HFFc6 (cell line): ENCODE data around the gene C17orf107. TPM values are rescaled to one million over a fixed set of nuclear protein-coding genes. Genes with fewer than 3 reads are reported as not detected.
A peak's percentile ranks its signal among the peaks of the same experiment; 100 is the strongest.

Experiments
- DNase-seq: peaks from one replicate; pipeline ENCODE4 v3.0.0-alpha.2; 2018
- H3K27ac Mint-ChIP-seq: 2 replicates; pipeline ENCODE4 v1.8.0; 2020; ENCODE audit warnings: mild to moderate bottlenecking, mixed read lengths
- H3K27me3 Mint-ChIP-seq: 2 replicates; pipeline ENCODE4 v1.8.0; 2021; ENCODE audit warnings: mild to moderate bottlenecking, moderate library complexity, mixed read lengths; ENCODE audit not compliant: insufficient read depth
- H3K36me3 Mint-ChIP-seq: 2 replicates; pipeline ENCODE4 v1.8.0; 2021; ENCODE audit warnings: low read depth, mixed read lengths
- H3K4me1 Mint-ChIP-seq: 2 replicates; pipeline ENCODE4 v1.8.0; 2020; ENCODE audit warnings: low read depth, mixed read lengths
- H3K4me3 Mint-ChIP-seq: 2 replicates; pipeline ENCODE4 v1.8.0; 2020; ENCODE audit warnings: mild to moderate bottlenecking, moderate library complexity, mixed read lengths
- H3K9me3 Mint-ChIP-seq: 2 replicates; pipeline ENCODE4 v1.8.0; 2020; ENCODE audit warnings: mild to moderate bottlenecking, mixed read lengths
- total RNA-seq, 6 experiments: library from RNA; stranded (reverse); fragmentation: NEBNext Ultra II Directional; extraction: Animal tissue kit (Norgen Biotek cat#: 25700); gene quantifications; 2 replicates in 1 of 6; 3 replicates in 5 of 6; pipeline ENCODE4 v1.2.3, GENCODE V29; 2021
- TF ChIP-seq, protein P1 (sequence below): fragments of 200-600 bp; sonication (generic); IDR thresholded peaks from 2 replicates; pipeline ENCODE4 v1.5.0; 2021; ENCODE audit warnings: antibody characterized with exemption, mild to moderate bottlenecking

Gene C17orf107
- total RNA-seq, 6 experiments from 2014 or later, result 0.95 to 1.6 (median 1.4) TPM

DNA sequence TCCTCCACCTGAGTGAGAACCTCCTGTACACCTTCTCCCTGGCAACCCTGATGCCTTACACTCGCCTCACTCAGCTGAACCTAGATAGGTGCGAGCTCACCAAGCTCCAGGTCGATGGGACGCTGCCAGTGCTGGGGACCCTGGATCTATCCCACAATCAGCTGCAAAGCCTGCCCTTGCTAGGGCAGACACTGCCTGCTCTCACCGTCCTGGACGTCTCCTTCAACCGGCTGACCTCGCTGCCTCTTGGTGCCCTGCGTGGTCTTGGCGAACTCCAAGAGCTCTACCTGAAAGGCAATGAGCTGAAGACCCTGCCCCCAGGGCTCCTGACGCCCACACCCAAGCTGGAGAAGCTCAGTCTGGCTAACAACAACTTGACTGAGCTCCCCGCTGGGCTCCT is 33.4 kb downstream of the C17orf107 start:
- Mint-ChIP-seq H3K27ac (no peak overlapping the region), H3K4me1 (peaks cover 10% of the 10 kb centered on the region), H3K9me3 (no peaks in the 10 kb centered on the region), H3K27me3 (peaks cover 4% of the 10 kb centered on the region), H3K36me3 (peaks cover 25% of the 10 kb centered on the region), H3K4me3 (no peak overlapping the region)
- TF ChIP-seq, protein P1, sequence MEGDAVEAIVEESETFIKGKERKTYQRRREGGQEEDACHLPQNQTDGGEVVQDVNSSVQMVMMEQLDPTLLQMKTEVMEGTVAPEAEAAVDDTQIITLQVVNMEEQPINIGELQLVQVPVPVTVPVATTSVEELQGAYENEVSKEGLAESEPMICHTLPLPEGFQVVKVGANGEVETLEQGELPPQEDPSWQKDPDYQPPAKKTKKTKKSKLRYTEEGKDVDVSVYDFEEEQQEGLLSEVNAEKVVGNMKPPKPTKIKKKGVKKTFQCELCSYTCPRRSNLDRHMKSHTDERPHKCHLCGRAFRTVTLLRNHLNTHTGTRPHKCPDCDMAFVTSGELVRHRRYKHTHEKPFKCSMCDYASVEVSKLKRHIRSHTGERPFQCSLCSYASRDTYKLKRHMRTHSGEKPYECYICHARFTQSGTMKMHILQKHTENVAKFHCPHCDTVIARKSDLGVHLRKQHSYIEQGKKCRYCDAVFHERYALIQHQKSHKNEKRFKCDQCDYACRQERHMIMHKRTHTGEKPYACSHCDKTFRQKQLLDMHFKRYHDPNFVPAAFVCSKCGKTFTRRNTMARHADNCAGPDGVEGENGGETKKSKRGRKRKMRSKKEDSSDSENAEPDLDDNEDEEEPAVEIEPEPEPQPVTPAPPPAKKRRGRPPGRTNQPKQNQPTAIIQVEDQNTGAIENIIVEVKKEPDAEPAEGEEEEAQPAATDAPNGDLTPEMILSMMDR, result no peak
- DNase-seq, result no peak

DNA sequence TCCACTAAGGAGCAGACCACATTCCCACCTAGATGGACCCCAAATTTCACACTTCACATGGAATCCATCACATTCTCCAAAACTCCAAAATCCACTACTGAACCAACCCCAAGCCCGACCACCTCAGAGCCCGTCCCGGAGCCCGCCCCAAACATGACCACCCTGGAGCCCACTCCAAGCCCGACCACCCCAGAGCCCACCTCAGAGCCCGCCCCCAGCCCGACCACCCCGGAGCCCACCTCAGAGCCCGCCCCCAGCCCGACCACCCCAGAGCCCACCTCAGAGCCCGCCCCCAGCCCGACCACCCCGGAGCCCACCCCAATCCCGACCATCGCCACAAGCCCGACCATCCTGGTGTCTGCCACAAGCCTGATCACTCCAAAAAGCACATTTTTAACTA is 34.3 kb downstream of the C17orf107 start:
- H3K27ac Mint-ChIP-seq, result peak overlapping the region; percentile 48; the same call in 1 of the 2 replicates
- H3K36me3 Mint-ChIP-seq, result peaks cover 28% of the 10 kb centered on the region
- TF ChIP-seq, protein P1, result no peak
- H3K27me3 Mint-ChIP-seq, result peaks cover 4% of the 10 kb centered on the region
- H3K4me3 Mint-ChIP-seq, result no peak overlapping the region
- no peak for DNase-seq
- H3K9me3 Mint-ChIP-seq, result no peaks in the 10 kb centered on the region
- peaks cover 16% of the 10 kb centered on the region for H3K4me1 Mint-ChIP-seq

DNA sequence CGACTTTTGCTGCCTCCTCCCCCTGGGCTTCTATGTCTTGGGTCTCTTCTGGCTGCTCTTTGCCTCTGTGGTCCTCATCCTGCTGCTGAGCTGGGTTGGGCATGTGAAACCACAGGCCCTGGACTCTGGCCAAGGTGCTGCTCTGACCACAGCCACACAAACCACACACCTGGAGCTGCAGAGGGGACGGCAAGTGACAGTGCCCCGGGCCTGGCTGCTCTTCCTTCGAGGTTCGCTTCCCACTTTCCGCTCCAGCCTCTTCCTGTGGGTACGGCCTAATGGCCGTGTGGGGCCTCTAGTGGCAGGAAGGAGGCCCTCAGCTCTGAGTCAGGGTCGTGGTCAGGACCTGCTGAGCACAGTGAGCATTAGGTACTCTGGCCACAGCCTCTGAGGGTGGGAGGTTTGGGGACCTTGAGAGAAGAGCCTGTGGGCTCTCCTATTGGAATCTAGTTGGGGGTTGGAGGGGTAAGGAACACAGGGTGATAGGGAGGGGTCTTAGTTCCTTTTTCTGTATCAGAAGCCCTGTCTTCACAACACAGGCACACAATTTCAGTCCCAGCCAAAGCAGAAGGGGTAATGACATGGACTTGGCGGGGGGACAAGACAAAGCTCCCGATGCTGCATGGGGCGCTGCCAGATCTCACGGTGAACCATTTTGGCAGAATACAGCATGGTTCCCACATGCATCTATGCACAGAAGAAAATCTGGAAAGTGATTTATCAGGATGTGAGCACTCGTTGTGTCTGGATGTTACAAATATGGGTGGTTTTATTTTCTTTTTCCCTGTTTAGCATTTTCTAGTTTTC is 35.0 kb downstream of the C17orf107 start:
- DNase-seq, result no peak
- H3K9me3 Mint-ChIP-seq, result no peaks in the 10 kb centered on the region
- peaks cover 23% of the 10 kb centered on the region for H3K4me1 Mint-ChIP-seq
- TF ChIP-seq, protein P1, result peak; percentile 39; the same call in 1 of the 2 replicates
- H3K27ac Mint-ChIP-seq, result peak overlapping the region; percentile 48; the same call in 1 of the 2 replicates
- peaks cover 2% of the 10 kb centered on the region for H3K27me3 Mint-ChIP-seq
- peaks cover 22% of the 10 kb centered on the region for H3K36me3 Mint-ChIP-seq
- no peak overlapping the region for H3K4me3 Mint-ChIP-seq

DNA sequence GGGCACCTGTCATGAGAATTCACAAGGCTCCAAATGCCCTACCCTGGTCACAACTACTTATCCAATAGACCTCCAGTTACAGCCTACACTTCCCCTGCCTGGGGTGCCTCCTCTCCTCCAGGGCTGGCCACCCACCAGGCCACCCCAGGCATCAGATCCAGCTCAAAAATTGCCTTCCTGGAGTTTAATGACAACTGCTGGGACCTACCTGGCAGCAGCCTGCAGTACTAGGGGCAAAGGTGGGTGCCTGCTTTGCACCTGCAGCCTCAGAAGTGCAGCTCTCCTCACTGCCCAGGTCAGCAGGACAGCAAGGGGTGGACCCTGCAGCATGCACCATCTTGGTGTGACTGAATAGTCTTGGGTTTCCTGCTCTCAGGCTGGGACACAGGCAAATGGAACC is 36.3 kb downstream of the C17orf107 start:
- DNase-seq, result no peak
- TF ChIP-seq, protein P1, result no peak
- Mint-ChIP-seq H3K36me3 (peaks cover 21% of the 10 kb centered on the region), H3K4me3 (no peak overlapping the region), H3K9me3 (no peaks in the 10 kb centered on the region), H3K27me3 (peaks cover 8% of the 10 kb centered on the region), H3K4me1 (peaks cover 23% of the 10 kb centered on the region), H3K27ac (no peak overlapping the region)

DNA sequence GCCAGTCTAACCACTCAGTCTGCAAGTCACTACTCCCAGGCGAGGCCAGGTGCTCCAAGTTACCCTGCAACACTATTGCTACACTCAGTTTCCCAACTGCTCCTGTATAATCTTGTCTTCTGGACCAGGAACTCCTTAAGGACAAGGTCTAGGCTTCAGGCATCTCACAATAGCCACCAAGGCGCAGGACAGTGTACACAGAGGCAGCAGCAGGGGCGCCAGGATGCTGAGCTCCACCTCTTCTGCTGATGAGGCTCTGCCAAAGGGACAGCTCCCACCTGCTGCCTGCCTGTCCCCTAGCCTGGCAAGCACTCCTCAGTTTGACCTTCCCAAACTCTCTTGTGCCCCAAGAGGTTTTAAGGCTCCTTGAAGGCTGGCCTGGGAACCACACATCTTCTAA is 37.1 kb downstream of the C17orf107 start:
- Mint-ChIP-seq H3K27me3 (peaks cover 8% of the 10 kb centered on the region), H3K27ac (no peak overlapping the region), H3K4me3 (no peak overlapping the region), H3K4me1 (peaks cover 30% of the 10 kb centered on the region), H3K9me3 (no peaks in the 10 kb centered on the region), H3K36me3 (peaks cover 21% of the 10 kb centered on the region)
- no peak for DNase-seq
- TF ChIP-seq, protein P1, result no peak
